Tibial artery (tissue), 4 donors: ENCODE results near the gene SDHB.
A peak's percentile ranks its signal among the peaks of the same experiment; 100 is the strongest.

ENCODE experiments used
- DNase-seq, 2 donors: peaks; one replicate each; pipeline ENCODE4 v3.0.0-alpha.2; 2019
- H3K27ac ChIP-seq, 2 donors: fragments of 200-600 bp; sonication (generic) in 1 of 2; 1 replicate in 1 of 2; 2 replicates in 1 of 2; pipeline ENCODE4 v1.5.1; 2018 to 2019; ENCODE audit warnings: mild to moderate bottlenecking in 1 of 2
- H3K27me3 ChIP-seq, 2 donors: fragments of 200-600 bp; sonication (generic) in 1 of 2; one replicate each; pipeline versions ENCODE4 v1.5.1 to v1.6.0; 2016 to 2019
- H3K36me3 ChIP-seq, 3 donors: fragments of 200-600 bp; sonication (generic) in 2 of 3; one replicate each; pipeline ENCODE4 v1.5.1; 2016 to 2019; ENCODE audit warnings: mild to moderate bottlenecking in 2 of 3
- H3K4me1 ChIP-seq, 4 donors: fragments of 200-600 bp; sonication (generic) in 2 of 4; 1 replicate in 3 of 4; 2 replicates in 1 of 4; pipeline ENCODE4 v1.5.1; 2016 to 2019
- H3K4me3 ChIP-seq, 2 donors: fragments of 200-600 bp; sonication (generic) in 1 of 2; 1 replicate in 1 of 2; 2 replicates in 1 of 2; pipeline ENCODE4 v1.5.1; 2018 to 2019; ENCODE audit warnings: mild to moderate bottlenecking in 2 of 2
- H3K9me3 ChIP-seq, 3 donors: fragments of 200-600 bp; sonication (generic) in 1 of 3; one replicate each; pipeline ENCODE4 v1.5.1; 2016 to 2019
- CTCF ChIP-seq, 2 experiments: fragments of 200-600 bp in 1 of 2; fragments of 450-650 bp in 1 of 2; IDR thresholded peaks; one replicate each; pipeline ENCODE4 v1.5.1; 2017 to 2019; ENCODE audit warnings: antibody characterized with exemption in 2 of 2, mild to moderate bottlenecking in 1 of 2, moderate library complexity in 1 of 2
- intact Hi-C: fragments of 100-400 bp; cut with DNase I; formaldehyde crosslinking; loops from one replicate; pipeline ENCODE4 v1.15.0; 2023; ENCODE audit warnings: low total_unique reads

The SDHB gene

DNA sequence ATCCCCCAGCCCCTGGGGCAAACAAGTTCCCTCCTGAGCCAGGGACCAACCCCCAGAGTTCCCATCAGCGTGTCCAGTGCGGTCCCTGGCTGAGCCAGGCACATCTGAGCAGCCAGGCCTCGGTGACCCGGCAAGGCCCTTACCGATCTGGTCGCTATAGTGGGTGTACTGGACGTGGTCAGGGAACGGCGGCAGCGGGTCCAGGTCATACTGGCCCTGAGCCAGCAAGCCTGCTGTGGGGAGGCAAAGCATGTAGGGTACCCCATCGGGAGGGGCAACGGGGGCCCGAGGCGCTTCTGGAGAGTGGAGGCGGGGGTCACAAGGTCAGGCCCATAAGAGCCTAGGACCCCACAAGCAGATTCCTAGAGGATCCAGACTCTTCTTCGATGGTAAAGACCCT is 76.9 kb downstream of the SDHB start:
- intact Hi-C loops = no loop called here
- Histone ChIP-seq H3K36me3 (no peaks in the 10 kb centered on the region), H3K27ac (peak overlapping the region; percentile 86 to 98), H3K4me1 (peaks cover 0 to 48% (median 42%) of the 10 kb centered on the region in 4 donors), H3K4me3 (no peak overlapping the region), H3K9me3 (no peaks in the 10 kb centered on the region), H3K27me3 (no peaks in the 10 kb centered on the region)
- DNase-seq = no peak
- no peak for TF ChIP-seq CTCF (IDR thresholded peaks at IDR 0.05)

DNA sequence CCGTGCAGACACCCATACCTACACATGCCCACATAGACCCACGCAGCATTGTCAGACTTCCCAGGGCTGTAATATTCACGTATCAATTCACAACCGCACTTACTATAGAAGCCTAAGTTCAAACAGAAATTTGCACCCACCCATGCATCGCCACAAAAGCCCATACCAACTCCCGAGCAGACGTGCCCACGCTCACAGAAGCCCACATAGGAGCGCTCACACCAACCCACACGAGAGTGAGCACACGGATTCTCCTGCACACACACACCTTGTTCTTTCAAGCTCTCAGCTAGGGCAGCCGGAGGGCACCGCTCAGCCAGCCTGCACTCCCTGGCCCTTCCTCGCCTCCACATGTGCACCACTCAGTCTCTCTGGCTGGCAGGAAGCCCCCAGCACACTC is 78.0 kb downstream of the SDHB start:
- Histone ChIP-seq H3K36me3 (peaks cover 0 to 9% (median 0%) of the 10 kb centered on the region in 3 donors), H3K27ac (peak overlapping the region; percentile 86 to 98), H3K4me3 (no peak overlapping the region), H3K9me3 (no peaks in the 10 kb centered on the region), H3K4me1 (peaks cover 0 to 55% (median 44%) of the 10 kb centered on the region in 4 donors), H3K27me3 (no peaks in the 10 kb centered on the region)
- no peak for DNase-seq
- no peak for TF ChIP-seq CTCF (IDR thresholded peaks at IDR 0.05)
- intact Hi-C loops = no loop called here

GRCh38 chr1:16975211-16975610 is 78.6 kb downstream of the SDHB start:
- Histone ChIP-seq H3K27me3 (no peaks in the 10 kb centered on the region), H3K27ac (peak overlapping the region; percentile 86 to 98), H3K36me3 (peaks cover 0 to 16% (median 0%) of the 10 kb centered on the region in 3 donors), H3K4me3 (no peak overlapping the region), H3K4me1 (peaks cover 0 to 50% (median 41%) of the 10 kb centered on the region in 4 donors), H3K9me3 (no peaks in the 10 kb centered on the region)
- no peak for TF ChIP-seq CTCF (IDR thresholded peaks at IDR 0.05)
- peak; percentile 48 to 89 for DNase-seq
- intact Hi-C loops = no loop called here

- Histone ChIP-seq H3K27ac (no peak overlapping the region), H3K36me3 (peaks cover 0 to 34% (median 1%) of the 10 kb centered on the region in 3 donors), H3K9me3 (no peaks in the 10 kb centered on the region), H3K4me3 (no peak overlapping the region), H3K4me1 (peaks cover 0 to 30% (median 24%) of the 10 kb centered on the region in 4 donors), H3K27me3 (no peaks in the 10 kb centered on the region)
- DNase-seq = no peak
- intact Hi-C loops = no loop called here
- no peak for TF ChIP-seq CTCF (IDR thresholded peaks at IDR 0.05)
Measured at GRCh38 chr1:16973215-16973614, 80.6 kb downstream of the SDHB start.

DNA sequence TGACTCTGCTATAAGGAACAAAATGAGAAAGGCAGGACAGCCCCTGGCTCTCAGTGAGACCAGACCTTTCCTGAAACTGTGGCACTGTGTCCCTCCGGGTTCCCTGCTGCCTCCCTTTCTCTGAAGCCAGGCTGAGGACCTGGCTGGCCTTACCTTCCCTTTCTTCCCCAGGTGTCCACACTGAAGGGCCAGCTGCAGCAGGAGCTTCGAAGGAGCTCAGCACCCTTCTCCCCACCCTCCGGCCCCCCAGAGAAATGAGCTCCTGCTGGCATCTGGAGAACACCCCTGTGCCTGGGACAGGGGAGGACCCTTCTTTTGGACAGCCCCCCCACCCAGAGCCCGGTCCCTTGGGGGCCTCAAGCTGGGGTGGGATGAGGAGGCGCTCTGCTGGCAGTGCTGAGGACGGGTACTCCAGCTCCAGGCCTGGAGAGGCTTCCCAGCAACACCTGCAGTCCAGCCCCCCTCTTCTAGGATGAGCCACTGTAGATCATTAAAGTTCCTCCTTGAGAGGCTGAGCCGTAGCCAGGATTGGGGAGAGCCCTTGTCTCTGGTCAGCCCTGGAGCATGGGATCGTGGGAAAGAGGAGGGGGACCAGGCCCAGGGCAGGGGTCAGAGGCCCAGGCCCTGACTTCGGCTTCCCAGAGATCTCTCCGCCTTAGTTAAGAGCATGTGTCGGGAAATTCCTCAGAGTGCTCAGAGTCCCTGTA is 81.5 kb downstream of the SDHB start:
- Histone ChIP-seq H3K36me3 (peaks cover 0 to 40% (median 7%) of the 10 kb centered on the region in 3 donors), H3K27ac (peak overlapping the region; percentile 50 to 57), H3K9me3 (no peaks in the 10 kb centered on the region), H3K4me1 (peaks cover 0 to 29% (median 18%) of the 10 kb centered on the region in 4 donors), H3K4me3 (no peak overlapping the region), H3K27me3 (no peaks in the 10 kb centered on the region)
- TF ChIP-seq CTCF (IDR thresholded peaks at IDR 0.05) = no peak
- intact Hi-C loops = no loop called here
- DNase-seq = no peak
